Transverse colon (tissue), 3 donors: ENCODE results near the gene ABCG2.

ENCODE experiments used
- POLR2A ChIP-seq: fragments of 450-650 bp; IDR thresholded peaks from one replicate; pipeline ENCODE4 v1.6.1; 2016; ENCODE audit warnings: antibody characterized with exemption, mild to moderate bottlenecking, moderate library complexity
- TF ChIP-seq, protein P1 (sequence below), 5 experiments: fragments of 200-600 bp in 3 of 5; fragments of 450-650 bp in 2 of 5; sonication (generic) in 3 of 5; IDR thresholded peaks; 1 replicate in 2 of 5; 2 replicates in 3 of 5; pipeline ENCODE4 v1.5.1; 2016 to 2017; ENCODE audit warnings: antibody characterized with exemption in 5 of 5, inconsistent platforms in 3 of 5, mild to moderate bottlenecking in 2 of 5, moderate library complexity in 1 of 5

DNA sequence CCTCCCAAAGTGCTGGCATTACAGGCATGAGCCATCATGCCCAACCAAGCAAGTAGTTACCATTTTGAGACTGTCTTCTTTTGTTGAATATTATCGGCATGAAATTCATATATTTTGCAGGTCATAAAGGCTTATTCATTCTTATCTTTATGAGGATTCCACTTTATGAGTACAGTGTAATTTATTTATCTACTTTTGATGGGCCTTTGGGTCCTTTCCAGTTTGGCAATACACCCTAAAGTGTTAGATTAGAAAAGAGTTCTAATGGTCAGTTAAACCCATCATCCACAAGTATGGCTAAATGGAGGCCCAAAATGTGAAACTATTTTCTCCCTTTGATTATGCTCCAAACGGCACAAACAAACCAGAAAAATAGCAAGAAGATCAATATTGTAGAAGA lies 10.9 kb upstream of the ABCG2 start:
- TF ChIP-seq, protein P1, sequence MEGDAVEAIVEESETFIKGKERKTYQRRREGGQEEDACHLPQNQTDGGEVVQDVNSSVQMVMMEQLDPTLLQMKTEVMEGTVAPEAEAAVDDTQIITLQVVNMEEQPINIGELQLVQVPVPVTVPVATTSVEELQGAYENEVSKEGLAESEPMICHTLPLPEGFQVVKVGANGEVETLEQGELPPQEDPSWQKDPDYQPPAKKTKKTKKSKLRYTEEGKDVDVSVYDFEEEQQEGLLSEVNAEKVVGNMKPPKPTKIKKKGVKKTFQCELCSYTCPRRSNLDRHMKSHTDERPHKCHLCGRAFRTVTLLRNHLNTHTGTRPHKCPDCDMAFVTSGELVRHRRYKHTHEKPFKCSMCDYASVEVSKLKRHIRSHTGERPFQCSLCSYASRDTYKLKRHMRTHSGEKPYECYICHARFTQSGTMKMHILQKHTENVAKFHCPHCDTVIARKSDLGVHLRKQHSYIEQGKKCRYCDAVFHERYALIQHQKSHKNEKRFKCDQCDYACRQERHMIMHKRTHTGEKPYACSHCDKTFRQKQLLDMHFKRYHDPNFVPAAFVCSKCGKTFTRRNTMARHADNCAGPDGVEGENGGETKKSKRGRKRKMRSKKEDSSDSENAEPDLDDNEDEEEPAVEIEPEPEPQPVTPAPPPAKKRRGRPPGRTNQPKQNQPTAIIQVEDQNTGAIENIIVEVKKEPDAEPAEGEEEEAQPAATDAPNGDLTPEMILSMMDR (IDR thresholded peaks at IDR 0.05): no peak
- TF ChIP-seq POLR2A: no peak
